NCI-H1105 treated with DMSO at 0.1 percent for 48 hours (cell line): ENCODE measurements around the gene THOC6.
A peak's percentile ranks its signal among the peaks of the same experiment; 100 is the strongest.
"Not testable (repeated sequence)": the region's sequence is repeated elsewhere in the genome, so short reads cannot be mapped to it uniquely, and the experiment has no call there.

Source experiments
- DNase-seq: peaks from one replicate; lab custom pipeline; 2025; lab: John Stamatoyannopoulos, UW

Gene THOC6

DNA sequence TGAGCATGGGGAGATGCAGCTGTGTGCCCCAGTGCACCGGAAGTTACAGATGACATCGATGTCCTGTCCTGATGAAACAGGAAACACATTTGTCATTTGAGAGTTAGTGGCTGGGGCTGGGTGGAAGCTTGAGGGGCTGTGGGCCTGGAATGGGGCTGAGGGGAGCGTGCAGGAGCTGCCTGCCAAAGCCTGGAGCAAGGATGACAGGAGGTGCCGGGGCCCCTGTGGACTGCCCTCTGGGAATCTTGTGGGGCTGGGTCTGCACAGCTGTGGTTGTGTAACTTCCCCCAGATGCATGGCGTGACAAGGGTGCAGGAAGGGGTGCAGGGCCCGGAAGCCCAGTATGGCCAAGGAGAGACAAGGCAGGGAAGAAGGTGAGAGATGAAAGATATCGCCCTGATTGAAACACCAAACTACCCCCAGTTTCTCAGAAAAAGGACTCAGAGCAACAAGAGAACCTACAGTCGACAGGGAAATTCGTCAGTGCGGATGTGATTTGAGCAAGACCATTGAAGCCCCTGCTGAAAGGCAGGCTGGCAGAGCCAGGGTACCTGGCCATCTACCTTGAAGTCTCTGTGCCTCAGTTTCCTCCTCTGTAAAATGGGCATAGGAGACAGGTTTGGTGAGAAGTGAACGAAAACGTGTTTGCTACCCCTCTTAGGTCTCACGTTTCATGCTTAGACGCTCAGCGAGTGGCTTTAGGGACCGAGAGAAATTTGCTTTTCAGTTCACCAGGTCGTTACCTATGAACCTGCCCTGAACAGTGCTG lies 31.3 kb downstream of the THOC6 start:
- no peak for DNase-seq

DNA sequence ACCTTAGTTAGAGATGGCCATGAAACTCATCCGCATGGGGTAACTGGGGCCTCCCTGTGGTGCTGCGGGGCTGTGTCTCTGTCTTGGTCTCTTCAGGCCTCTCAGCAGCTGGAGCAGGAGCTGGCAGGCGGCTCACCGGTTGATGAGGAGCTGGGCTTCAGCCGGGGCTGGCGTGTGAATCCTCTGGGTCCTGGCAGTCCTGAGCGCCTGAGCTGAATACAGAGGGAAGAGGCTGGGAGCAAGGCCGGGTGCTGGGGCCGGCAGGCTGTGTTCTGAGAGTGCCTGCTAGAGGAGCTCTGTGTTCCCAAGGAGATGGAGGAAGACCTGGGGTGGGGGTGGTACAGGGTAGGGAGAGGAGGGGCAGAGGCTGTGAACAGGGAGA lies 31.9 kb downstream of the THOC6 start:
- not testable (repeated sequence) for DNase-seq

DNA sequence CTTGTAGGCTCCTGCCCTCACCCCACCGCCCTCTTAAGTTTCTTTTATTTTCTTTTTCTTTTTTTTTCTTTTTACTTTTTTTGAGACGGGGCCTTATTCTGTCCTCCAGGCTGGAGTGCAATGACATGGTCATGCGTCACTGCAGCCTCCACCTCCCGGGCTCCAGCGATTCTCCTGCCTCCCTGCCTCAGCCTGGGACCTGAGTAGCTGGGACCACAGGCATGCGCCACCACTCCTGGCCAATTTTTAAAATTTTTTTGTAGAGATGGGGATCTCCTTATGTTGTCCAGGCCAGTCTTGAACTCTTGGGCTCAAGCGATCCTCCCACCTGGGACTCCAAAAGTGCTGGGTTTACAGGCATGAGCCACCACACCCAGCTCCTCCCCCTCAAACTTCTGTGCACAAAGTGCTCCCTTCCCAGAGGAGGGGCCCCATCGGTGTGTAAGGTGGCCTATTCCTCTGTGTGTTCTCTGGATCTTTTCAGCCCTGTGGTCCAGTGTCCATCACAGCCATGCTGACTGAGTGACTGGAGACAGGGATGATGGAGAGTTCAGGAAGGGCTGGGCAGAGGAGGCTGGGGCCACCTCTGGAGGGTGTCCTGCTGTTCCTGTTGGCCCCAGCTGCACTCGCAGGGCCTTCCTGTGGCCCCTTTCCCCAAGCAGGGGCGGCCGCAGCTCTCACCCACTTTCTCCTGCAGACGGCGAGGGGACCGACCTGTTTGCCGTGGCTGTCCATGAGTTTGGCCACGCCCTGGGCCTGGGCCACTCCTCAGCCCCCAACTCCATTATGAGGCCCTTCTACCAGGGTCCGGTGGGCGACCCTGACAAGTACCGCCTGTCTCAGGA lies 32.7 kb downstream of the THOC6 start:
- DNase-seq = no peak

DNA sequence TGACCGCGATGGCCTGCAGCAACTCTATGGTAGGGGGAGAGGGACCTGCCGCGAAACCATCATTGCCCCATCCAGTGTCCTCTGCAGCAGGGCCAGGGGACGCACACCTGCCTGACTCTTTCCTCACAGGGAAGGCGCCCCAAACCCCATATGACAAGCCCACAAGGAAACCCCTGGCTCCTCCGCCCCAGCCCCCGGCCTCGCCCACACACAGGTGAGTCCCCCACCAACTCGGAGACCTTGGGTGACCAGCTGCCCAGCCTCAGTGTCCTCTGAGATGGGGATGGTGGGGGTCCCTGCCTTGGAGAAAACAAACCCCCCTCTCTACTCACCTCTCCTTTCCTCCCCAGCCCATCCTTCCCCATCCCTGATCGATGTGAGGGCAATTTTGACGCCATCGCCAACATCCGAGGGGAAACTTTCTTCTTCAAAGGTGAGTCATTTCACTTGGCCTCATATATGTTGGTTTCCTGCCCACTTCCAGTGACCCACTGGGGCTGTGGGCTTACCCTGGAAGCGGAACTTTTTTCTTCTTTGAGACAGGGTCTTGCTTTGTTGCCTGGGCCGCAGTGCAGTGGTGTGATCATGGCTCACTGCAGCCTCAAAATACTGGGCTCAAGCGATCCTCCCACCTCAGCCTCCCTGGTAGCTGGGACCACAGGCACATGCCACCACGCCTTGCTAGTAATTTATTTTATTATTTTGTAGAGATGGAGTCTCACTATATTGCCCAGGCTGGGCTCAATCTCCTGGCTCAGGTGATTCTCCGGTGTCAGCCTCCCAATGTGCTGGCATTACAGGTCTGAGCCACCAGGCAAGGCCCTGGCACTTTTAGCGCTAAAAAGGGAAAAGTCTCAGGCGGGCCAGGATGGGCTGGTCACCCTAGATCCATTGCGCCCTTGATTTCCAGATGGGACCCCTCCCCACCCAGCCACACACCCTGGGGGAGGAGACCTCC lies 33.6 kb downstream of the THOC6 start:
- no peak for DNase-seq

DNA sequence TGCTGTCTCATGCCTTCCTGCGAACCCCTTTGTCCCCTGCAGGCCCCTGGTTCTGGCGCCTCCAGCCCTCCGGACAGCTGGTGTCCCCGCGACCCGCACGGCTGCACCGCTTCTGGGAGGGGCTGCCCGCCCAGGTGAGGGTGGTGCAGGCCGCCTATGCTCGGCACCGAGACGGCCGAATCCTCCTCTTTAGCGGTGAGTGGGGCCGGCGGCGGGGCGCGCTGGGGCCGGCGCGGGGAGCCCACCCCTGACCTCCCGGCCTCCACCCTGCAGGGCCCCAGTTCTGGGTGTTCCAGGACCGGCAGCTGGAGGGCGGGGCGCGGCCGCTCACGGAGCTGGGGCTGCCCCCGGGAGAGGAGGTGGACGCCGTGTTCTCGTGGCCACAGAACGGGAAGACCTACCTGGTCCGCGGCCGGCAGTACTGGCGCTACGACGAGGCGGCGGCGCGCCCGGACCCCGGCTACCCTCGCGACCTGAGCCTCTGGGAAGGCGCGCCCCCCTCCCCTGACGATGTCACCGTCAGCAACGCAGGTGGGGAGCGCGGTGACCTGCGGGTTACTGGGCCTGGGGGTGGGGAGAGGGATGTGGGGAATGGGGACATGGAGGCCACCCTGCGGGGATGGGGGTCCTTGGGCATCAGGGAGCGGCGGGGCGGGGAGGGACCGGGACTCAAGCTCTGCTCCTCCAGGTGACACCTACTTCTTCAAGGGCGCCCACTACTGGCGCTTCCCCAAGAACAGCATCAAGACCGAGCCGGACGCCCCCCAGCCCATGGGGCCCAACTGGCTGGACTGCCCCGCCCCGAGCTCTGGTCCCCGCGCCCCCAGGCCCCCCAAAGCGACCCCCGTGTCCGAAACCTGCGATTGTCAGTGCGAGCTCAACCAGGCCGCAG lies 34.5 kb downstream of the THOC6 start:
- peak; percentile 8 for DNase-seq

DNA sequence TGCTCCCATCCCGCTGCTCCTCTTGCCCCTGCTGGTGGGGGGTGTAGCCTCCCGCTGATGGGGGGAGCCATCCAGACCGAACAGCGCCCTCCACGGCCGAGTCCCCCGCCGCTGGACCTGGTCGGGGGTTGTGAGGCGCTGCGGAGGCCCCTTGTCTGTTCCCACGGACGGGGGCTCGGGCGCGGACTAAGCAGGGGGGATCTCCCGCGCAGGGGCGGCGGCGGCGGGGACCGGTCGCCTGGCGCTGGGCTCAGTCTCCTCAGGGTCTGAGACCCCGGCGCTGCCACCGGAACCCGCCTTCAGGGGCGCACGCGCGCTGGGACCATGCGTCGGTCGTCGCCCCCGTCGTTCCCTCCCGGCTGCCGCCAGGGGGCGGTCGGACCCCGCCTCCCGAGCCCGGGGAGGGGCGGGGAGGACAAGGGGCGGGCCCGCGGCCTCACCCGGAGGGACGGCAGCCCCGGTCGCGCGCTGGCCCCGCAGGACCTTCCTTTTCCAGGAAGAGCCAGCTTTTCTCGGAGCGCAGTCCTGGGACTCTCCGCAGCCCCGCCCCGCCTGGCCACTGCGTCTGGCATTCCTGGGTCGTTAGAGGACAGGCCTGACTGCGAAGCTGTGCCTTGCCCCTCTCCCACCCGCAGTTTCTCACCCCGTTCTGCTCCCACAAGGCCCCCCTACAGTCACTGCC lies 35.3 kb downstream of the THOC6 start:
- peak; percentile 44 for DNase-seq

DNA sequence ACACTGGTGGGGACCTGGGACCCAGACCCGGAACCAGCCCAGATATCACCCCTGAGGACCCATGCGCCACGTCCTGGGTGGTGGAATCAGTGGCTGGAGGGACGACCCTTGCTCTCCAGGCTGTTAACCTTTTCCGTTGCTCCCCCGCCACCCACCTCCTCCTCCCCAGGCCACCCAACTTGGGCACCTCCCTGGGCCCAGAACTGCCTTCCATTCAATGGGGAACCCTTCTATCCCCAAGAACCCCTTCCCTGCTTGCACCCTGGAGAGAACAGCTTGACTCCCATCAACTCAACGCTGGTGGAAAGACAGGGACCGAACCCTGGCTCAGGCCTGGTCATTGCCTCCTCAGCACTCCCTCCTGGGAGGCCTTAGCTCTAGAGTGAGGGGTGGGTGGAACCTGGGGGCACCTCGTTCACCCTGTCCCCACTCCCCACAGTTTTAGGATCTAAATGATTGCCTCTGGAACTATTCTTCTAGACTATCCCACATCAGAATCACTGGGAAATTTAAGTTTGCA lies 35.9 kb downstream of the THOC6 start:
- no peak for DNase-seq

DNA sequence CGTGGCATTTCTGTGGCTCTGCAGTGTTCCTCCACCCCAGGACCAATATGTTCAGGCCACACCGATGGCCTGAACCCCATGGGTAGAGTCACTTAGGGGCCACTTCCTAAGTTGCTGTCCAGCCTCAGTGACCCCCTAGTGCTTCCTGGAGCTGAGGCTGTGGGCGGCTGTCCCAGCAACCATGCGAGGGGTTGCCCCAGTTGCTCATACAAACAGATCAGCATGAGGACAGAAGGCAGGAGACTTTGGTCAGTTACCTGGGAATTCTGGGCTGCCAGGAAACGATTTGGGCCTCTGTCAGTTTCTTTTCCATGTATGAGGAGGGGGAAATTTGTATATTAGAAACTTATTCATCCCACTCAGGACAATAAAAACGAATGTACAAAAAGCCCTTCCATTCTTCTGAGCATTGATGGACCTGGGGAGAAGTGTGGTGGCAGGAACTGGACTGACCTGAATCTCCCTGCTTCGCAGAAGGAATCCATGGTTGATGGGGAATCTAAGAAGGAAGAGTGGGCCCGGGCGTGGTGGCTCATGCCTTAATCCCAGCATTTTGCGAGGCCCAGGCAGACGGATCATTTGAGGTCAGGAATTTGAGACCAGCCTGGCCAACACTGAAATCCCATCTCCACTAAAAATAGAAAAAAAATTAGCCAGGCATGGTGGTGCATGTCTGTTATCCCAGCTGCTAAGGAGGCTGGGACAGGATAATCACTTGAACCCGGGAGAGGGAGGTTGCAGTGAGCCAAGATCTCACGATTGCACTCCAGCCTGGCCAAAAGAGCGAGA lies 36.7 kb downstream of the THOC6 start:
- DNase-seq = no peak

DNA sequence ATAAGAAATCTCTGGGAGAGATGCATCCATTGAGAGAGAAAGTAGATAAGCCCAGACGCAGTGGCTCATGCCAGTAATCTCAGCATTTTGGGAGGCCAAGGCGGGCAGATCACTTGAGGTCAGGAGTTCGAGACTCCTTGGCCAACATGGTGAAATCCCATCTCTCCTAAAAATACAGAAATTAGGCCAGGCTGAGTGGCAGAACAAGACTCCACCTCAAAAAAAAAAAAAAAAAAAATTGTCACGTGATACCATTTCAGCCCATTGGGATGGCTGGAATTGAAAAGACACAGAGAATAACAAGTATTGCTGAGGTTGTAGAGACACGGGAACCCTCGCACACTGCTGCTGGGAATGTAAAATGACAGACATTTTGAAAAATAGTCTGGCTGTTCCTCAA lies 38.7 kb downstream of the THOC6 start:
- no peak for DNase-seq

DNA sequence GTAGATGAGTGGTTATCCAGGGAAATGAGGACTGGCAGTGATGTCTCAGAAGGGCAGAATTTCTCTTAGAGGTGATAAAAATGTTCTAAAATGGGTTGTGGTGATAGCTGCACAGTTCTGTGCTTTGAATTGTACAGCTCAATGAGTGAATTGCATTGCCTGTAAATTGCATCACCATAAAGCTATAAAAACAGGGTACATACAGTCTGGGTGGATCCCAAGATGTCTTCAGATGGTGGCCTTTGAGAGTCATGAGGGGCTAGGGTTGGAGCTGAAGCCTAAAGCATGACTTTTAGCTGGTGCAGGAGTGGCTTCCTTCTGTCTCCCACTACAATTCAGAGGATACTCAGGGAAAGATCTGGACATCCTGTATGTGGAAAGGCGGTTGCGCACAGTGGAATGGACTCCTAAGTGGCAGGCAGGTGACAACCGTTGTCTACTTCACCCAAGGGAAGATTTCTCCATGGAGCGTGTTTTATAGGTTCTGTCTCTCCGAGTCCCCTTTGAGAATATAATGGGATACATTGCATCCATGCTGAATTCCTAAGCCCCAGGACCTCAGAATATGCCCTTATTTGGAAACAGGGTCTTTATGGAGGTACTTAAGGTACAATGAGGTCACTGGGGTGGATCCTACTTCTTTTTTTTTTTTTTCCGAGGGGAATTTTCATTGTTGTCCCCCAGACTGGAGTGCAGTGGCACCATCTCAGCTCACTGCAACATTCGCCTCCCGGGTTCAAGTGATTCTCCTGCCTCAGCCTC lies 40.0 kb downstream of the THOC6 start:
- DNase-seq = no peak

DNA sequence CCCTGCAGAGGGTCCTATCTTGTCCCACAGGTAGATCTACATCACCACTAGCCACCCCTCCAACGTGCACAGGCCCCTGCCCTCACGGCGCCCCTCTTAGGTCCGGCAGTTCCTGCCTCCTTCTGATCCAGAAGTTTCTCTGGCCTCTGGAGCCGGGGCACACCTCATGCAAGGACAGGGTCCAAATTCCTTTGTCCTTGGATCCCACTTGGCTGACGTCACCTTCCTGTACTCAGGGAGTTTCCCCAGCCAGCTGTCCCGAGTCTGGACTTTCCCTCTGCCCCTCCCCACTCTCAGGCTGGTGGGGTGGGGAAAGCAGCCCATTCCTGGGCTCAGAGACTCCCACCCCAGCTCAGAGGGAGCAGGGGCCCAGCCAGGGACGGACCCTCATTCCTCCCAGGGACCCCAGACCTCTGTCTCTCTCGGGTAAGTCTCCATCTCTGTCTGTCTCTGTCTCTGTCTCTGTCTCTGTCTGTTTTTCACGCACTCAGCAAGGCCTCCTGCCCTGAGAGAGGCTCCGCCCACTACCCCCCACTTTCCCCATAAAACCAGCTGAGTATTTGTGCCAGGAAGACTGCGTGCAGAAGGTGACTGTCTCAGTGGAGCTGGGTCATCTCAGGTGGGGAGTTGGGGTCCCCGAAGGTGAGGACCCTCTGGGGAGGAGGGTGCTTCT lies 41.4 kb downstream of the THOC6 start, which contains the start of gene IL32:
Gene IL32 (plus strand): TSS at position 572 of the 673 bp plus-strand sequence. CDS start 172 bp downstream, outside the sequence.
- no peak for DNase-seq

DNA sequence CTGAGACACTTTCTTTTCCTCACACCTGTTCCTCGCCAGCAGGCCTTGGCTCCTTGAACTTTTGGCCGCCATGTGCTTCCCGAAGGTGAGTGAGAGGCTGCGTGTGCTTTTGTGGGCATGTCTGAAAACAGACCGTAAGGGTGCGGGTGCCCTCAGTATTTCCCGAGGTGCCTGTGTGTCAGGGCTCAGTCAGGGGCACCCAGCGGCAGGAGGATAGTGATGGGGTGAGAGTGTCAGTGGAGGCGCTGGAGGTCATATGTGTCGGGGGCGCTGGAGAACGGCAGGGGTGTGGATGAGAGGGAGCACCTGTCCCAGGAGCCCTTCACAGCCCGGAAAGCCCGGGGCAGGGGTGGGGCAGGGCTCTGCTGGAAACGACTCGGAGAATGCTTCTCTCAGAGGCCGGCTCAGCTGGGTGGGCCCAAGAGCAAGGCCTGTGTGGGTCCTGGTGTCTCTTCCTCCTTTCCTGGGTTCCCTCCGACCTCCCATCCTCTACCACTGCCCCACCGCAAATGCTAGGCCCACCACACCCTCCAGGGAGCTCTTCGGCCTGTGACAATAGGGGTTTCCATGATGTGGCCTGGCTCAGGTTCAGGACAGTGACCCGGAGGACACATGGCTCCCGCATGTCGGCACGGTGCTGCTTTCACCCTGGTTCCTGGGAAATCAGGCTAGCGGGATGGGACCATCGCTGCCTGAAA lies 42.1 kb downstream of the THOC6 start:
- no peak for DNase-seq

DNA sequence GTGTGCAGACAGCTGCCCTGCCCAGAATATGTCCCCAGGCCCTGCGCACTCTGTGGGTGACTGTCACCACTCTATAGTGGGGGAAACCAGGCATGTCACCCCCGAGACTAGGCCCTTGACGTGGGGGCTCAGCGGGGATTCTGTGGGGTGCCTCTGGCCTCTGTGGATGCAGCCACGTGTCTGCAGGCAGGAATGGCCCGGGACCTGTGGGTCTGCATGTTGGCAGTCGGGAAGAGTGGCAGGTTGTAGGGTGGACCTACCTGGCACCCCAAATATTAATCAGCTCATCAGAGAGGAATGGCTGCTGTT lies 42.6 kb downstream of the THOC6 start:
- DNase-seq = no peak

DNA sequence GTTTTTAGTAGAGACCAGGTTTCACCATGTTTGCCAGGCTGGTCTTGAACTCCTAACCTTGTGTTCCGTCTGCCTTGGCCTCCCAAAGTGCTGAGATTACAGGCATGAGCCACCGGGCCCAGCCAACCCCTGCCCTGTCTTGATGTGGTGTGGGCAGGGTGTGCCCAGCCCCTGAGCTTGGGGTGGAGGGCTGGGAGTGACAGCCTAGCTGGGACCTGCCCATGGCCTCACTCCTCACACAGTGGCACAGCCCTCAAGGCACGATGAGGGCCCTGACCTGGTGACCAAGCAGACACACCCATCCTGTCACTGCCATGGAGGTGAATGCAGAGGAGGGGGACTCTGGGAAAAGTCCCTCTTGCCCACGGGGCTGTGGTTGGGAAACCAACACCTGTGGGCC lies 44.7 kb downstream of the THOC6 start:
- no peak for DNase-seq

DNA sequence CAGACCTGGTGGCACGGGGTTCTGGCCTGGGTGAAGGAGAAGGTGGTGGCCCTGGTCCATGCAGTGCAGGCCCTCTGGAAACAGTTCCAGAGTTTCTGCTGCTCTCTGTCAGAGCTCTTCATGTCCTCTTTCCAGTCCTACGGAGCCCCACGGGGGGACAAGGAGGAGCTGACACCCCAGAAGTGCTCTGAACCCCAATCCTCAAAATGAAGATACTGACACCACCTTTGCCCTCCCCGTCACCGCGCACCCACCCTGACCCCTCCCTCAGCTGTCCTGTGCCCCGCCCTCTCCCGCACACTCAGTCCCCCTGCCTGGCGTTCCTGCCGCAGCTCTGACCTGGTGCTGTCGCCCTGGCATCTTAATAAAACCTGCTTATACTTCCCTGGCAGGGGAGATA lies 45.3 kb downstream of the THOC6 start:
- DNase-seq = not testable (repeated sequence)

DNA sequence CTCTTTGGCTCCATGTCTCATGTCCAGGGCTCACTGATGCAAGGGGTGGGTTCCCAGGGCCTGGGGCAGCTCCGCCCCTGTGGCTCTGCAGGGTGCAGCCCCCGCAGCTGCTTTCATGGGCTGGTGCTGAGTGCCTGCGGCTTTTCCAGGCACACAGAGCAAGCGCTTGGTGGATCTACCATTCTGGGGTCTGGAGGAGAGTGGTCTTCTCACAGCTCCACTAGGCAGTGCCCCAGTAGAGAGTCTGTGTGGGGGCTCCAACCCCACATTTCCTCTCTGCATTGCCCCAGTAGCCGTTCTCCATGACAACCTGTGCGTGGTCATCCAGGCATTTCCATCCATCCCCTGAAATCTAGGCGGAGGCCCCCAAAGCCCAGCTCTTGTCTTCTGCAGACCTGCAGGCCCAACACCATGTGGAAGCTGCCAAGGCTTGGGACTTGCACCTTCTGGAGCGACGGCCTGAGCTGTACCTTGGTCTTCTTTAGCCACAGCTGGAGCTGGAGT lies 46.8 kb downstream of the THOC6 start:
- no peak for DNase-seq

DNA sequence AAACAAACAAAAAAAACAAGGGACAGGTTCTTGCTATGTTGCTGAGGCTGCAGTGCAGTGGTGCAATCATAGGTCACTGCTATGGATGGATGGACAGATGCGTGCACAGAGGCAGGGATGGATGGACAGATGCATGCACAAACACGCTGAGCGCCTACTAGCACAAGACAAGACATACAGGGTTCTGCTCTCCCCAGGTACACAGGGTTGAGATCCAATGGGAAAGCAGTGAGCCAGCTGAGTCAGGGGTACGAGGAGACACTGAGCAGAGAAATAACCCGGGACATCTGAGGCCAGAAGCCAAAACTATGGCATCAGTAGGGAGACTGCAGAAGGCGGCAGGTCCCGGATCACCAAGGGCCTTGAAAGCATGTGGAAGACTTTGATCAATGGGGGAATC lies 47.8 kb downstream of the THOC6 start:
- DNase-seq = no peak
